Esophagus muscularis mucosa (tissue), 3 donors: ENCODE results near the gene TBC1D8.

ENCODE experiments used
- POLR2AphosphoS5 ChIP-seq, 2 donors: sonication (generic); formaldehyde crosslinking; IDR thresholded peaks; one replicate each; pipeline ENCODE4 v1.6.1; 2017; ENCODE audit warnings: antibody characterized with exemption in 2 of 2
- TF ChIP-seq, protein P1 (sequence below), 3 experiments: fragments of 200-600 bp in 2 of 3; fragments of 450-650 bp in 1 of 3; sonication (generic) in 2 of 3; IDR thresholded peaks; one replicate each; pipeline ENCODE4 v1.5.1; 2017 to 2019; ENCODE audit warnings: antibody characterized with exemption in 3 of 3, mild to moderate bottlenecking in 2 of 3, moderate library complexity in 1 of 3

DNA sequence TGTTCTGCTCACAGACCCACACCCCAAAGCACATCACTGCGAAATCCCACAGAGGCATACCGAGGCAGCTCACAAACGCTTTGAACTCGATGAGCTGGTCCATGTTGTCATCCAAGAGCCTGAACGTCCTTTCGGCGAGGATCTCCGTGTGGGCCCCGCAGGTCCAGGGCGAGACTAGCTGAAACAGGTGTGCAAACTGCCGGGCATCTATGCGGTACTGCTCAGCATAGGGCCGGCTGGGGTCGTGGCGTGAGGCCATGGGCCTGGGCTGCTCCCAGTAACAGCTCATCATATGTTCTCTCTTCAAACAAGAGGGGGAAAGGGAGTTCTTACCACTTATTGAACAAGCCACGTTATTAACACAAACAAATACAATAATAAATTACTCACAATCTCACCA, 129.0 kb downstream of the TBC1D8 start:
- TF ChIP-seq, protein P1, sequence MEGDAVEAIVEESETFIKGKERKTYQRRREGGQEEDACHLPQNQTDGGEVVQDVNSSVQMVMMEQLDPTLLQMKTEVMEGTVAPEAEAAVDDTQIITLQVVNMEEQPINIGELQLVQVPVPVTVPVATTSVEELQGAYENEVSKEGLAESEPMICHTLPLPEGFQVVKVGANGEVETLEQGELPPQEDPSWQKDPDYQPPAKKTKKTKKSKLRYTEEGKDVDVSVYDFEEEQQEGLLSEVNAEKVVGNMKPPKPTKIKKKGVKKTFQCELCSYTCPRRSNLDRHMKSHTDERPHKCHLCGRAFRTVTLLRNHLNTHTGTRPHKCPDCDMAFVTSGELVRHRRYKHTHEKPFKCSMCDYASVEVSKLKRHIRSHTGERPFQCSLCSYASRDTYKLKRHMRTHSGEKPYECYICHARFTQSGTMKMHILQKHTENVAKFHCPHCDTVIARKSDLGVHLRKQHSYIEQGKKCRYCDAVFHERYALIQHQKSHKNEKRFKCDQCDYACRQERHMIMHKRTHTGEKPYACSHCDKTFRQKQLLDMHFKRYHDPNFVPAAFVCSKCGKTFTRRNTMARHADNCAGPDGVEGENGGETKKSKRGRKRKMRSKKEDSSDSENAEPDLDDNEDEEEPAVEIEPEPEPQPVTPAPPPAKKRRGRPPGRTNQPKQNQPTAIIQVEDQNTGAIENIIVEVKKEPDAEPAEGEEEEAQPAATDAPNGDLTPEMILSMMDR (IDR thresholded peaks at IDR 0.05): no peak
- TF ChIP-seq POLR2AphosphoS5 (IDR thresholded peaks at IDR 0.05): no peak
